PC-3 (cell line): ENCODE results near the gene NAB1. TPM values are rescaled to one million over a fixed set of nuclear protein-coding genes. Genes with fewer than 3 reads are reported as not detected.
"Not testable (repeated sequence)": the region's sequence is repeated elsewhere in the genome, so short reads cannot be mapped to it uniquely, and the experiment has no call there.

Experiments used
- ATAC-seq: fragments of 200-7000 bp; cut with Tn5 transposase; 2 replicates; pipeline ENCODE4 v1.9.1; 2020; ENCODE audit warnings: mild to moderate bottlenecking, moderate library complexity
- BruUV-seq: library from RNA; stranded (reverse); fragments of 400-500 nt; replicated peaks from 2 replicates; lab custom pipeline; 2021; lab: Mats Ljungman, UMichigan
- CTCF ChIA-PET: fragments of 300-600 bp; sonication (Branson Sonifier 250); formaldehyde crosslinking; loops from one replicate; lab custom pipeline; 2022; ENCODE audit warnings: antibody characterized with exemption; lab: Charles Lee
- POLR2A ChIA-PET: fragments of 300-600 bp; sonication (Branson Sonifier 250); formaldehyde crosslinking; loops from one replicate; lab custom pipeline; 2022; ENCODE audit warnings: antibody characterized with exemption; ENCODE audit not compliant: unreplicated experiment; lab: Charles Lee
- DNase-seq: peaks from one replicate; pipeline ENCODE4 v3.0.0-alpha.2; 2015
- H2AFZ ChIP-seq: fragments of 300-600 bp; sonication (generic); 2 replicates; pipeline ENCODE4 v1.6.0; 2016; ENCODE audit warnings: antibody characterized with exemption, low read length
- H3F3A ChIP-seq: fragments of 300-600 bp; sonication (generic); one replicate; pipeline ENCODE4 v1.6.0; 2017; ENCODE audit warnings: antibody characterized with exemption, low read length, control low read depth, mild to moderate bottlenecking; ENCODE audit not compliant: unreplicated experiment
- H3K27ac ChIP-seq: fragments of 300-600 bp; sonication (generic); 2 replicates; pipeline ENCODE4 v1.5.1; 2016; ENCODE audit warnings: mild to moderate bottlenecking, low read length
- H3K27me3 ChIP-seq: fragments of 300-600 bp; sonication (generic); 2 replicates; pipeline ENCODE4 v1.6.1; 2016; ENCODE audit warnings: low read length, mixed read lengths
- H3K36me3 ChIP-seq: fragments of 300-600 bp; sonication (generic); 2 replicates; pipeline ENCODE4 v1.6.1; 2016; ENCODE audit warnings: low read depth, mixed run types, low read length, mixed read lengths
- H3K4me1 ChIP-seq: fragments of 300-600 bp; sonication (generic); 2 replicates; pipeline ENCODE4 v1.5.1; 2016; ENCODE audit warnings: low read length; ENCODE audit not compliant: insufficient read depth
- H3K4me2 ChIP-seq: fragments of 300-600 bp; sonication (generic); 2 replicates; pipeline ENCODE4 v1.6.0; 2016; ENCODE audit warnings: low read length
- H3K4me3 ChIP-seq: fragments of 300-600 bp; sonication (generic); 2 replicates; pipeline ENCODE4 v1.5.1; 2016; ENCODE audit warnings: mild to moderate bottlenecking, low read length, mixed read lengths
- H3K79me2 ChIP-seq: fragments of 300-600 bp; sonication (generic); 2 replicates; pipeline ENCODE4 v1.6.1; 2017; ENCODE audit warnings: low read length, mixed read lengths
- H3K9ac ChIP-seq: fragments of 300-600 bp; sonication (generic); 2 replicates; pipeline ENCODE4 v1.6.0; 2016; ENCODE audit warnings: mild to moderate bottlenecking, low read length
- H3K9me2 ChIP-seq: fragments of 300-600 bp; sonication (generic); replicated peaks from 2 replicates; pipeline ENCODE4 v1.6.1; 2016; ENCODE audit warnings: mixed run types, low read length, mixed read lengths
- H3K9me3 ChIP-seq: fragments of 300-600 bp; sonication (generic); 2 replicates; pipeline ENCODE4 v1.6.1; 2016; ENCODE audit warnings: low read length, mixed read lengths
- H4K20me1 ChIP-seq: fragments of 300-600 bp; sonication (generic); 2 replicates; pipeline ENCODE4 v1.6.1; 2016; ENCODE audit warnings: low read length, mixed read lengths
- EZH2 ChIP-seq: fragments of 300-600 bp; sonication (generic); IDR thresholded peaks from one replicate; pipeline ENCODE4 v1.6.1; 2017; ENCODE audit warnings: antibody characterized with exemption, mild to moderate bottlenecking, low read length; ENCODE audit not compliant: unreplicated experiment
- EZH2phosphoT487 ChIP-seq: fragments of 300-600 bp; sonication (generic); IDR thresholded peaks from 2 replicates; pipeline ENCODE4 v1.6.1; 2018; ENCODE audit warnings: mild to moderate bottlenecking, antibody characterized with exemption, low read length, borderline replicate concordance
- intact Hi-C: fragments of 100-400 bp; cut with micrococcal nuclease; formaldehyde crosslinking; loops from 2 replicates; pipeline ENCODE4 v1.9.0; 2023
- total RNA-seq: library from RNA; depleted of rRNA; stranded (reverse); fragments of >200 nt; gene quantifications from 2 replicates; pipeline ENCODE4 v1.2.3, GENCODE V29; 2014
- TF ChIP-seq, protein P1 (sequence below): fragments of 300-600 bp; sonication (generic); conservative IDR thresholded peaks from 2 replicates; pipeline ENCODE4 v1.5.1; 2017; ENCODE audit warnings: antibody characterized with exemption, low read depth, mild to moderate bottlenecking, low read length

The NAB1 gene
- total RNA-seq, 1 experiment from 2014 or later: 23.1 TPM

DNA sequence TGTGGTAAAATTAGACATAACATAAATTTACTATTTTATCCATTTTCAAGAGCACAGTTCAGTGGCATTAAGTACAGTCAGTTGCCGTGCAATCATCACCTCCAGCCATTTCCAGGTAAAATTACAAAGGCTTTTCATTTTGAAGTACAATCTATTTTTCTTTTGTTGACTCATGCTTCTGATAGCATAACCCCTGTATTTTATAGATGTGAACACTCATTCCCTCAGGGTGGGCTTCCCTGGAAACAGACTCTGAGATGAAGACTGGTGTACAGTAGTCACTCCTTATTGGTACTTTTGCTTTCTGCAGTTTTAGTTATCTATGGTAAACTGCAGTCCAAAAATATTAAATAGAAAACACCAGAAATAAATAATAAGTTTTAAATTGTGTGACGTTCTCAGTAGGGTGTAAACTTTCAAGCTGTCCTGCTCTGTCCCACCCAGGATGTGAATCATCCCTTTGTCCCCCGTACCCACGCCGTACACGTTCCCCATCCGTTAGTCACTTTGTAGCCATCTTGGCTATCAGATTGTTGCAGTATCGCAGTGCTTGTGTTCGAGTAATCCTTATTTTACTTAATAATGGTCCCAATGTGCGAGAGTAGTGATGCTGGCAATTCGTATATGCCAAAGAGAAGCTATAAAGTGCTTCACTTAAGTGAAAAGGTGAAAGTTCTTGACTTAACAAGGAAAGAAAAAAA lies 41.1 kb upstream of the NAB1 start:
- H3K27me3 ChIP-seq: no peaks in the 10 kb centered on the region
- H3K79me2 ChIP-seq: no peaks in the 10 kb centered on the region
- TF ChIP-seq, protein P1, sequence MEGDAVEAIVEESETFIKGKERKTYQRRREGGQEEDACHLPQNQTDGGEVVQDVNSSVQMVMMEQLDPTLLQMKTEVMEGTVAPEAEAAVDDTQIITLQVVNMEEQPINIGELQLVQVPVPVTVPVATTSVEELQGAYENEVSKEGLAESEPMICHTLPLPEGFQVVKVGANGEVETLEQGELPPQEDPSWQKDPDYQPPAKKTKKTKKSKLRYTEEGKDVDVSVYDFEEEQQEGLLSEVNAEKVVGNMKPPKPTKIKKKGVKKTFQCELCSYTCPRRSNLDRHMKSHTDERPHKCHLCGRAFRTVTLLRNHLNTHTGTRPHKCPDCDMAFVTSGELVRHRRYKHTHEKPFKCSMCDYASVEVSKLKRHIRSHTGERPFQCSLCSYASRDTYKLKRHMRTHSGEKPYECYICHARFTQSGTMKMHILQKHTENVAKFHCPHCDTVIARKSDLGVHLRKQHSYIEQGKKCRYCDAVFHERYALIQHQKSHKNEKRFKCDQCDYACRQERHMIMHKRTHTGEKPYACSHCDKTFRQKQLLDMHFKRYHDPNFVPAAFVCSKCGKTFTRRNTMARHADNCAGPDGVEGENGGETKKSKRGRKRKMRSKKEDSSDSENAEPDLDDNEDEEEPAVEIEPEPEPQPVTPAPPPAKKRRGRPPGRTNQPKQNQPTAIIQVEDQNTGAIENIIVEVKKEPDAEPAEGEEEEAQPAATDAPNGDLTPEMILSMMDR: no peak
- TF ChIP-seq EZH2: no peak
- TF ChIP-seq EZH2phosphoT487: no peak
- ATAC-seq (peak; percentile 86), DNase-seq (peak; percentile 84)
- H4K20me1 ChIP-seq: no peaks in the 10 kb centered on the region
- peak overlapping the region; percentile 93 for H3K27ac ChIP-seq
- H3K4me2 ChIP-seq: peak overlapping the region; percentile 79
- H3K9me3 ChIP-seq: no peaks in the 10 kb centered on the region
- peaks cover 20% of the 10 kb centered on the region for H3K4me1 ChIP-seq
- POLR2A ChIA-PET: no interaction called here
- H3K4me3 ChIP-seq: peak overlapping the region; percentile 56
- intact Hi-C loops: loop anchor here (2.0 to 5.0 kb wide), 2 partner anchors 29 to 39 kb away; partner anchors contain the start of gene NAB1
- no peaks in the 10 kb centered on the region for H3K36me3 ChIP-seq
- CTCF ChIA-PET: no interaction called here
- peak overlapping the region; percentile 75 for H2AFZ ChIP-seq
- no peaks in the 10 kb centered on the region for H3K9me2 ChIP-seq
- H3F3A ChIP-seq: no peaks in the 10 kb centered on the region
- BruUV-seq: no TSS peak
- peak overlapping the region; percentile 73 for H3K9ac ChIP-seq

DNA sequence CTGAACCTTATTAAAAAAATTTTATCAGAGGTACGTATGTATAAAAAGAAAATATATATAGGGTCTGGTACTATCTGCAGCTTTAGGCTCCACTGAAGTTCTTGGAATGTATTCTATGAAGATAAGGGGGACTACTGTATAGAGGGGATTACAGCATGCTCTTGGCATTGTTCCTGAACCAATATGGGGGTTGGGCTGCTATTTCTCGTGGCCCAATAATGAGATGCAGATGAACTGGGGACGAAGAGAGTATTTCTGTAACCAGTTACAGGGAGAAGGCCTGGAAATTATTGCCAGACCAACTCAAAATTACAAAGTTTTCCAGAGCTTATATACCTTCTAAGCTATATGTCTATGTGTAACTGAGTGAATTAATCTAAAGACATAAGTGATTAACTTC lies 40.0 kb upstream of the NAB1 start:
- H2AFZ ChIP-seq, ATAC-seq, DNase-seq, H3K79me2 ChIP-seq, POLR2A ChIA-PET, H3K27me3 ChIP-seq, BruUV-seq, CTCF ChIA-PET, H3K9me2 ChIP-seq, H3K9ac ChIP-seq, H3K9me3 ChIP-seq, H3K4me2 ChIP-seq, H4K20me1 ChIP-seq, H3F3A ChIP-seq, H3K36me3 ChIP-seq, H3K4me3 ChIP-seq: not testable (repeated sequence)
- intact Hi-C loops: loop anchor here (5.0 kb wide), 1 partner anchor 38 kb away; the partner anchor contains the start of gene NAB1
- Histone ChIP-seq H3K4me1 (peaks cover 20% of the 10 kb centered on the region), H3K27ac (peak overlapping the region; percentile 93)

DNA sequence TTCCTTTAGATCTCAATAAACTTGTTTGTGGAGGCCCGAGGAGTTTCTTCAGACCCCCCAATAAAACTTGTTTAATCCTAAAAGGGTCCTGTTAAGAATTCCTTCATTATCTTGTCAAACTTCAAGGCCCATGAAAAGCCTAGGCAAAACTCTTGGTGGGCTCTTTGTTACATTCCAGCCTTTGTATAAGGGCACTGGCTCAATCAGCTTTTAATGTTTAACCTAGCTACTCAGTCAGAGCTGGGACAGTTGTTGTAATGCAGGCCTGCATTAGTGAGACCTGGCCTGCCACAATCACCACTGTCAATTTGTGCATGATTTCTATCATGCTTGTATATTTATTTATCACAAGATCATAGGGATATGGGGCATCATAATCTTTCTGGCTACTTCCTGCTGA lies 39.5 kb upstream of the NAB1 start:
- H3K79me2 ChIP-seq, H3K36me3 ChIP-seq, ATAC-seq, H2AFZ ChIP-seq, DNase-seq, BruUV-seq, H3K9me2 ChIP-seq, H3K9ac ChIP-seq, H3F3A ChIP-seq, POLR2A ChIA-PET, H3K9me3 ChIP-seq, H3K4me3 ChIP-seq, H3K27ac ChIP-seq, H3K4me2 ChIP-seq, H3K27me3 ChIP-seq, H4K20me1 ChIP-seq: not testable (repeated sequence)
- CTCF ChIA-PET: interaction anchor here (0.7 kb wide), 1 partner anchor 11 kb away, joined by 4 read pairs; no protein-coding TSS in a partner anchor
- intact Hi-C loops: loop anchor here (5.0 kb wide), 1 partner anchor 38 kb away; the partner anchor contains the start of gene NAB1
- H3K4me1 ChIP-seq: peaks cover 20% of the 10 kb centered on the region

DNA sequence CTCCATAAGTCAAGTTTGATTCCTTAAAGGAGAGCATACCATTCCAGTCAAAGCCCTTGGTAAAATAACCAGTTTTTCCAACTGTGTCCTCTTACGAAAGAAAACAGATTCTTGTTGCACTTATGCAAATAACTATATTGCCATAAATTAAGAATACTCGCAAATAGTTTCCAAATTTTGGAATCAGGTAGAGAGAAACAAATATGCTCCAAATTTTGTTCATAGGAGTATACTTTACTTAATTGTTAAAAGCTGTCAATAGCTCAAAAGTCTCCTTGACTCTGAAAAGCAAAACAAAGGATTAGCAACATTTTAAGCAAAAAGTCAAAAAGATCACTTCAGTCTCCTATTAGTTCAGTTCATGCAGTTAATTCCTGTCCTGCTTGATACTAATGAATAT lies 38.4 kb upstream of the NAB1 start:
- not testable (repeated sequence) for DNase-seq
- H3K4me1 ChIP-seq: peaks cover 20% of the 10 kb centered on the region

More for the DNA sequence above, 38.4 kb upstream of the NAB1 start:
- H3K79me2 ChIP-seq, H3K9ac ChIP-seq, H3K9me3 ChIP-seq, H2AFZ ChIP-seq, BruUV-seq, CTCF ChIA-PET, H3K27me3 ChIP-seq, ATAC-seq, H3K4me2 ChIP-seq, H3K27ac ChIP-seq, H3K36me3 ChIP-seq, H3K9me2 ChIP-seq, H3F3A ChIP-seq, intact Hi-C loops, H3K4me3 ChIP-seq, POLR2A ChIA-PET, H4K20me1 ChIP-seq: not testable (repeated sequence)
